GM19328 (cell line): ENCODE data around the gene BLMH.
"Not testable (repeated sequence)": the region's sequence is repeated elsewhere in the genome, so short reads cannot be mapped to it uniquely, and the experiment has no call there.

Source experiments
- ATAC-seq: cut with Tn5 transposase; IDR thresholded peaks from one replicate; pipeline ENCODE4 v1.9.1; 2021; ENCODE audit warnings: mild to moderate bottlenecking, moderate library complexity; ENCODE audit not compliant: unreplicated experiment

BLMH gene

DNA sequence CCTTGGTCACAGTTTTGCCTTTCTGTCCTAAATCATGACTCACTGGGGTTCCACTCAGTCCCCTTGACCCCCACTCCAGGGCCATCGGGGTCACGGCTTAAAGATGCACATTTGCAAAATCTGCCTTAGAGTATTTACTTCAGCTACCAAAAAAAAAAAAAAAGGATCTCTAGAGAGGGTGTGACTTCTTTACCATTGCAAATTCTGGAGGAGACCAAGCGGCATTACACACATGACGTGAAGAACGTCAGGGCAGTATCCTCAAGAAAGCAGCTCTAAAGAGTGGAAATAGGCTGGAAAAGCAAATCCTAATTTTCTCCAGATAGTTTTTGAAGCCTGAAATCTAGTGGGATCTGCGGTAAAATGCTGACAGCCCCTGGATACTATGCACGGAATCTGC is 81.8 kb downstream of the BLMH start:
- ATAC-seq: no peak

GRCh38 chr17:30208214-30208613 is 83.5 kb downstream of the BLMH start:
- no peak for ATAC-seq

DNA sequence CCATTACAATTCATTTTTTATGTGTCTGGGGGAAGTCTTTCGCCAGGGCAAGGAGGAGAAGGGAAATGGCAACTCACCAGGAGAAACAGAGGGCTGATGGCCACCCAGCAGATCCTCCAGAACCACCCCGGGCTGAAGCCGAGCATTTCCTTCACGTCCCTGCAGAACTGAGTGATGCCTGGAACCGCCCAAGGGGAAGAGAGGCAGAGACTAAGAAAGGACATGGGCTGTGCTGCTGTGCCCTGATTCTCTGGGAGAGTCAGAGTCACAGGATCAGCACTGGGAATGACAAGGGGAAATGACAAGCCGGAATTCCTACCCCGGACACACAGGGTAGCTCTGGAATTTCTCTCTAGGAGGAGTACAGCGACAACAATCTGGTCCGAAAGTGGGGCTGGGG is 84.1 kb downstream of the BLMH start:
- ATAC-seq: no peak

- no peak for ATAC-seq
Observed at GRCh38 chr17:30203471-30203981, 88.2 kb downstream of the BLMH start.

DNA sequence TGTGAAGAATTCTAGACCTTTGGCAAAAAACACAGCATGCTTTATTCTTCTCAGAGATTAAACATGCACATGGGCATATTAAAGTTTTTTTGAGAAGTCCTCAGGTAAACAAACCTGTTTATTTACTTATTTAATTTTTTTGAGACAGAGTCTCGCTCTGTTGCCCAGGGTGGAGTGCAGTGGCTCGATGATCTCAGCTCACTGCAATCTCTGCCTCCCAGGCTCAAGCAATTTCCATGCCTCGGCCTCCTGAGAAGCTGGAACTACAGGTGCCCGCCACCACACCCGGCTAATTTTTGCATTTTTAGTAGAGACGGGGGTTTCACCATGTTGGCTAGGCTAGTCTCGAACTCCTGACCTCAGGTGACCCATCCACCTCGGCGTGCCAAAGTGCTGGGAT is 91.1 kb downstream of the BLMH start:
- not testable (repeated sequence) for ATAC-seq

GRCh38 chr17:30200106-30200505 is 91.6 kb downstream of the BLMH start:
- no peak for ATAC-seq

DNA sequence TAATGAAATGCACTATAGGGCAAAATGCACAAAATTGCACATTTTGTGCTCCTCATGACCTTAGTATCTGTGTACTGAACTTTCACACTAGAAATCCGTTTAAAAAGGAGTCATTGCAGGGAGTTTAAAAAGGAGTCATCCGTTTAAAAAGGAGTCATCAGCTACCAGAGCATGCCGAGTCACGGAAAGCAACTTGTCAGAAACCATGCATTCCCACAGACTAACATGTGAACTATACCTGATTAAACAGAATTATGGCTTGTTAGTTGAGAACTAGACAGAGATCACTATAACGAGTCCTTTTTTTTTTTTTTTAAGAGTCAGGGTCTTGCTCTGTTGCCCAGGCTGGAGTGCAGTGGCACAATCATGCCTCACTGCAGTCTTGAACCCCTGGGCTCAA is 92.1 kb downstream of the BLMH start:
- ATAC-seq: no peak
